Ovary (tissue), 3 donors: ENCODE results near the gene TMTC2.

Experiments
- CTCF ChIP-seq, 3 donors: fragments of 450-650 bp in 2 of 3; fragments of 200-600 bp in 1 of 3; IDR thresholded peaks; one replicate each; pipeline versions ENCODE4 v1.5.1 to v1.8.0; 2016 to 2022; ENCODE audit warnings: antibody characterized with exemption in 3 of 3, mild to moderate bottlenecking in 1 of 3
- EP300 ChIP-seq: sonication (generic); formaldehyde crosslinking; IDR thresholded peaks from one replicate; pipeline ENCODE4 v1.6.1; 2017; ENCODE audit warnings: antibody characterized with exemption
- POLR2A ChIP-seq: fragments of 450-650 bp; IDR thresholded peaks from one replicate; pipeline ENCODE4 v1.6.1; 2017; ENCODE audit warnings: antibody characterized with exemption, mild to moderate bottlenecking, moderate library complexity
- donor health status: DM: no; HTN: no; CAD: no.

- TF ChIP-seq CTCF (IDR thresholded peaks at IDR 0.05), result no peak
- no peak for TF ChIP-seq POLR2A
- no peak for TF ChIP-seq EP300
Observed at GRCh38 chr12:83149987-83150386, 463.3 kb downstream of the TMTC2 start.
